Omental fat pad (tissue), 4 donors: Measurements from ENCODE around the gene TRPV6. TPM values are rescaled to one million over a fixed set of nuclear protein-coding genes. Genes with fewer than 3 reads are reported as not detected.

Experiments
- ATAC-seq: fragments of 150-250 bp; one replicate; pipeline ENCODE4 v1.9.1; 2016; ENCODE audit warnings: mild to moderate bottlenecking, moderate library complexity; ENCODE audit not compliant: low FRiP score
- DNase-seq: peaks from one replicate; pipeline ENCODE4 v3.0.0-alpha.2; 2019; ENCODE audit warnings: low spot score
- total RNA-seq, 4 donors: library from RNA; depleted of rRNA; stranded (reverse); fragments of >200 nt; gene quantifications; one replicate each; pipeline ENCODE4 v1.1.0, GENCODE V29; 2016
- TF ChIP-seq, protein P1 (sequence below), 3 donors: fragments of 450-650 bp; IDR thresholded peaks; one replicate each; pipeline ENCODE4 v1.5.1; 2016 to 2017; ENCODE audit warnings: antibody characterized with exemption in 3 of 3, mild to moderate bottlenecking in 3 of 3, moderate library complexity in 2 of 3

Gene TRPV6
- under 1 TPM; under 0.01 to 0.65 (median 0.52) TPM for total RNA-seq

DNA sequence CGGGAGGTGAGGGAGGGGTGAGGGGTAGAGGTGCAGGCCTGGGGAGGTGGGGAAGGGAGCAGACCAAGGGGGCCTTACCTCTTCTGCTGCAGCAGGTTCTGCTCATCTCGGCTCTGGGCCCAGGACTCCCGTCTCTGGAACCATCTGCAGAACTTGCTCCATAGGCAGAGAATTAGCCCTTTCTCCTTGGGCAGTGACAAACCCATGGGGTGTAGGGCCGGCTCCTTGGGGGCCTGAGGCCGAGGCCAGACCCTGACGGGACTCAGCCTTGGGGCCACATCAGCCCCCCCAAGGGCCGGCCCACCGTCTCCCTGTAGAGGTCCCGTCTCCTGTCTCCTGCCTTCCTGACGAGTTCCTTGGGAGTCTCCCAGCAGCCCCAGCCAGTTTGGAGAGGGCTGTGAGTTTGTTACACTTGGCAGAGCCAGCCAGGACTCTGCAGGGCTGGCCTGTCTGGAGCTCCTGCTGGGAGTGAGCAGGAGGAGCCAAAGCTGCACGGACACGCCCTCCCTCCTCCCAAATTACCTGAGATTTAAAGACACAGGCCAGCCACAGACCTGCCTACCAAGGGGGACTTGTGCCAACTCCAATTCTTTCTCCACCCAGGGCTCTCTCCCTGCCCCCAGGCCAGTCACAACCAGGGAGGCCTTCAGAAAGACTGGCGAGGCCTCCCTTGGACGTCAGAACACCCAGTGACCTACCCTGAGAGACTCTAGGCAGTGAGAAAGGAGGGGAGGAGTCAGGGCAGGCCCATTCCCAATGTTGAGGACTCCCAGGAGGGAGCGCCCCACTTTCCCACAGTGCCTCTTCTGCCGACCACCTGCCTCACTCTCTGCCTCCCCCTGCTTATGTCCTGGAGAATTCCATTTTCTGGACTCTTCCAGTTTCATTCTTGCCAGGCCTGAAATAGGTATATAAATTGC, at the start of gene TRPV6:
TRPV6 (minus strand) TSS at position 435 of the 920 bp plus-strand sequence.
- TF ChIP-seq, protein P1, sequence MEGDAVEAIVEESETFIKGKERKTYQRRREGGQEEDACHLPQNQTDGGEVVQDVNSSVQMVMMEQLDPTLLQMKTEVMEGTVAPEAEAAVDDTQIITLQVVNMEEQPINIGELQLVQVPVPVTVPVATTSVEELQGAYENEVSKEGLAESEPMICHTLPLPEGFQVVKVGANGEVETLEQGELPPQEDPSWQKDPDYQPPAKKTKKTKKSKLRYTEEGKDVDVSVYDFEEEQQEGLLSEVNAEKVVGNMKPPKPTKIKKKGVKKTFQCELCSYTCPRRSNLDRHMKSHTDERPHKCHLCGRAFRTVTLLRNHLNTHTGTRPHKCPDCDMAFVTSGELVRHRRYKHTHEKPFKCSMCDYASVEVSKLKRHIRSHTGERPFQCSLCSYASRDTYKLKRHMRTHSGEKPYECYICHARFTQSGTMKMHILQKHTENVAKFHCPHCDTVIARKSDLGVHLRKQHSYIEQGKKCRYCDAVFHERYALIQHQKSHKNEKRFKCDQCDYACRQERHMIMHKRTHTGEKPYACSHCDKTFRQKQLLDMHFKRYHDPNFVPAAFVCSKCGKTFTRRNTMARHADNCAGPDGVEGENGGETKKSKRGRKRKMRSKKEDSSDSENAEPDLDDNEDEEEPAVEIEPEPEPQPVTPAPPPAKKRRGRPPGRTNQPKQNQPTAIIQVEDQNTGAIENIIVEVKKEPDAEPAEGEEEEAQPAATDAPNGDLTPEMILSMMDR (IDR thresholded peaks at IDR 0.05): no peak
- peak; percentile 29 for ATAC-seq
- no peak for DNase-seq

DNA sequence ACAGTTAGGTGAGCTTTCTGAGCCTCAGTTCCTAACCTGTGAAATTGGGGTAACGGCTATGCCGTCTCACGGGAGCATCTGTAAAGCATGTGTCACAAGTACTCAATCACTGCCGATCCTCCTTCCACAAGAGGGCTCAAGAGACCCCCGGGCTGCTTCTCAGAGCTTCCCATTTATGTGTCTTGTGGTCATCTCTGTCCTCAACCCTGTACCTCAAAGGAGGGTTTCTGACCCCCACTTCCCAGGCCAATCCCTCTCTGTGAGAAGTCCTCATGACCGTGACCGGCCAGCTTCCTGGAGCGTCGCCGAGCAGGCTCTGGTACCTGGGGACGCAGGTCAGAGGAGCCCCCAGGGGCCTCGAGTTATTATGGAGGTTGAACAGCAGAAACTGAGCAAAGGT, 48.5 kb upstream of the TRPV6 start:
- DNase-seq (no peak), ATAC-seq (no peak)
- TF ChIP-seq, protein P1 (IDR thresholded peaks at IDR 0.05): no peak

DNA sequence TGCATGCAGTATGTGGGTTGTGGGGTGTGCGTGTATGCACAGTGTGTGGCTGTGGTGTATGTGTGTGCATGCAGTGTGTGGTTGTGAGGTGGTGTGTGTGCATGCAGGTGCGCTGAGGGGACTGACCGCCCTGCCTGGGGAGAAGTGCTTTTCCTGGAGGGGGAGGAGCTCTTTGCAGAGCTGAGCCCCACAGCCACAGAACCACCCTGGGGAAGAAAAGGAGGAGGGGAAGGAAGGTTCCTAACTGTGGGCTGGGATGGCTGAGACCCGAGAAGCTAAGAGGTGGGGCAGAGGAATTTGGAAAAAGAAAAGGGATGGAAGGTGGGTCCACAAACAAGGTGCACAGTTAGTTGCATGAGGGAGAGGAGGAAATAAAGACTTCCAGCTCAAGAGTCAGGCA, 48.1 kb upstream of the TRPV6 start, which contains the start of gene TRPV5:
TRPV5 (minus strand) TSS at position 123 of the 400 bp plus-strand sequence. CDS start 287 bp downstream, outside the sequence.
- ATAC-seq: no peak
- DNase-seq: no peak
- TF ChIP-seq, protein P1 (IDR thresholded peaks at IDR 0.05): no peak

DNA sequence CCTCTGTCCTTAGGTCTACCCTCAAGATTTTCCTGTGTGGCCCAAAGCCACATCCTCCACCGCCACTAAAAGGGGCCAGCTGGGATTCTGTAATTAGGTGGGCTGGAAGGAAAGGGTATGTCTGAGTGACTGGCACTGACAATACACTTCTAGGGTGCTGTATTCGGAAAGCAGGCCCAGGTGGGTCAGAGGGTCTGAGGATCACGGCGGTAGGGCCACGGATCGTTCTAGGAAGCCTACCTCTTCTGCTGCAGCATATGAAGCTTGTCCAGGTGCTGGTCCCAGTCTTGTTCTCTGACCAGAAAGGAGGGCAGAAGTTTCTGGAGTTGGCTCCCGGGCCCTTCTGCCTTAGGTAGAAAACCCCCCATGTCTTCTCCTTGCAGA, 47.5 kb upstream of the TRPV6 start:
- DNase-seq (no peak), ATAC-seq (no peak)
- TF ChIP-seq, protein P1 (IDR thresholded peaks at IDR 0.05): no peak

DNA sequence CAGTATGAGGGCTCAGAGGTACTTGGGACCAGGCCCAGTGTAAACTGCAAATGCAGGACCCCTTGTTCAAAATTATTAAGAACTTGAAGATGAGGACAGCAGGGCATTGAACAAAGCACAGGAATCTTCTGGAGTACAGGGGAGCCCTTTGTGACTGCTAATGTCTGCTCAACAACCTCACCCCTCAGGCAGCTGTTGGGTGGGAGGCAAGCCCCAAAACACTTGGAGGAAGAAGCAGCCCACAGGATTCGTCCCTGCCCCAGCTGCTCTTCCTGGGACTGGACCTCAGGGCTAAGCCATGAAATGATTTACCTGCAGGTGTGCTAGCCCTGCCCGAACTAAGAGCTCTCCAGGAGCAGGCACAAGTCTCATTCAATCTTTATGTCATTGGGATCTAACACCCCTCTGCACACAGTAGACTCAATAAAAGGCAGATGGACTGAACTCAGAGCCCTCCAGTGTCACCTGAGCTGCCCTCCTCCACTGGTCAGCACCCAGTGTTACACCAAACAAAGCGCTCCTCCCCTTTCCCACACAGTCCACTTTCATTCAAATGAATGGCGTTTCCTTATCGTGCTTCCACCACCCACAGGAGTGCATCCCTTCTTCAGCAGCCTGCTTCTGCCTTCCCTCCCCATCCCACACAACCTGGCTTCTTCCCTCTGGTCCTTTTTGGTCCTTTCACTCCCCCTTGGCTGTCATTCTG, 47.0 kb upstream of the TRPV6 start:
- TF ChIP-seq, protein P1 (IDR thresholded peaks at IDR 0.05): no peak
- no peak for ATAC-seq
- no peak for DNase-seq

DNA sequence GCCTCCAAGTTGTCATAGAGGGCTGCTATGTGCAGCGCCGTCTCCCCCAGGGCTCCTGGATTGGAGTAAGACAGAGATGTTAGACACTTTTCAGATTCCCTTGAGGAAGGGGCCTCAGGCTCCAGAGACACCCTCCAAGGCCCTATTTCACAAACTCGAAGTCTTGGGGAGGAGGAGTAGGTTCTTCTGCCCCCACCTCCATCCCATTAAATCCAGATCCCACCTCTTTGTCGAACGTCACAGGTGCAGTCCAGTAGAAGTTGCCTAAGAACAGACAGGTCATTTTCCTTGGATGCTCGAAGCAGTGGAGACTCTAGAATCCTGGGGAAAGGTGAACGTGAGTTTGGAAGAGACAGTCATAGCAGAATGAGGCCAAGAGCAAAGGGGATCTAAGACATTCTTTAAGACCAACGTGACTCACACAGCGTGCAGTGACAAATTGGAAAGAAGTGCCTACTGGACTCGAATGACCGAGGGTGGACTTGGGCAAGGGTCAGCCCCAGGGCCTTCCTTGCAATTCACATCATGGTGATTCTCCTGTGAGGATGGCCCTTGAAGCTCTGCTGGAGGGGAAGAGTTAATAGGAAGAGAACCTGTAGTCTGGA, 44.7 kb upstream of the TRPV6 start:
- TF ChIP-seq, protein P1 (IDR thresholded peaks at IDR 0.05): no peak
- DNase-seq (no peak), ATAC-seq (no peak)
